ENCODE measurements around the gene ECE1.

DNA sequence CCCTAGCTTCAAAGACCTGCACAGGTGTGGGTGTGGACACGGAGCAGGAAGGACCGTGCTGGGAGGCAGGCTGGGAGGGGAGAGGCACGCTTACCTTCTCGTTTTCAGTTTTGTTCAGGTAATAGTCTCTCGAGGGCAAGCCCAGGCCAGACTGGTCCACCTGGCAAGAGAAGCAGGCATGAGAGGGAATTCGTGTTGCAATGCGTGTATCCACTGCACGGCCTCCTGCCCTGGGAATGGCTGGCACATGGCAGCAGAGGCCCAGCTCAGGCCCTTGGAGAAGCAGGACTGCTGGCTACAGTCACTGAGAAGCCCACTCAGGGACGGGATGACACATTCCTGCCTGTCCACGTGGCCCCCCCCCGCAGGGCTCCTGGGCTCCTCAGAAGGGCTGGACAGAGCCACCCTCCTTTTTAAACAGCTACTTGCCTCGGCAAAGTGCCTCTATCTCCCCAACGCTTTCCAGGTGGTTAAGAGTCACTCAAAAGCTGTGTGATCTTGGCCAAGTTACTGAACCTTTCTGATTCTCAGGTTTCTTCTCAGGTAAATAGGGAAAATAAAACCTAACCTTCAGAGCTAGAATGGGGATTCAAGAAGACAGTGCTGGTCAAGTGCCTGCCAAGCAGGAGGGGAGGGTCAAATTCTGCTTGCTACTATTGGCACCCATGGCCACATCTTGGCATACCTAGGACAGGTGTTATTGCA lies 32.7 kb downstream of the ECE1 start:
- TF ChIP-seq SIN3A (IDR thresholded peaks at IDR 0.05; ENCODE audit: borderline replicate concordance in 2 of 2, control insufficient read depth in 1 of 2, low read depth in 2 of 2, low read length in 2 of 2) (no peak), ZNF253 (CRISPR knock-in tag; conservative IDR thresholded peaks at IDR 0.05) (no peak), L3MBTL2 (IDR thresholded peaks at IDR 0.05) (no peak), NR2F6 (CRISPR knock-in tag; IDR thresholded peaks at IDR 0.05) (no peak), ZNF354B (CRISPR knock-in tag; IDR thresholded peaks at IDR 0.05) (no peak)
- TF ChIP-seq, protein P1, sequence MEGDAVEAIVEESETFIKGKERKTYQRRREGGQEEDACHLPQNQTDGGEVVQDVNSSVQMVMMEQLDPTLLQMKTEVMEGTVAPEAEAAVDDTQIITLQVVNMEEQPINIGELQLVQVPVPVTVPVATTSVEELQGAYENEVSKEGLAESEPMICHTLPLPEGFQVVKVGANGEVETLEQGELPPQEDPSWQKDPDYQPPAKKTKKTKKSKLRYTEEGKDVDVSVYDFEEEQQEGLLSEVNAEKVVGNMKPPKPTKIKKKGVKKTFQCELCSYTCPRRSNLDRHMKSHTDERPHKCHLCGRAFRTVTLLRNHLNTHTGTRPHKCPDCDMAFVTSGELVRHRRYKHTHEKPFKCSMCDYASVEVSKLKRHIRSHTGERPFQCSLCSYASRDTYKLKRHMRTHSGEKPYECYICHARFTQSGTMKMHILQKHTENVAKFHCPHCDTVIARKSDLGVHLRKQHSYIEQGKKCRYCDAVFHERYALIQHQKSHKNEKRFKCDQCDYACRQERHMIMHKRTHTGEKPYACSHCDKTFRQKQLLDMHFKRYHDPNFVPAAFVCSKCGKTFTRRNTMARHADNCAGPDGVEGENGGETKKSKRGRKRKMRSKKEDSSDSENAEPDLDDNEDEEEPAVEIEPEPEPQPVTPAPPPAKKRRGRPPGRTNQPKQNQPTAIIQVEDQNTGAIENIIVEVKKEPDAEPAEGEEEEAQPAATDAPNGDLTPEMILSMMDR (IDR thresholded peaks at IDR 0.05 in 2 of 3, conservative IDR thresholded peaks at IDR 0.05 in 1 of 3; ENCODE audit: insufficient read depth in 2 of 3, low read depth in 1 of 3, low read length in 3 of 3), result no peak
- TF ChIP-seq, protein P2, sequence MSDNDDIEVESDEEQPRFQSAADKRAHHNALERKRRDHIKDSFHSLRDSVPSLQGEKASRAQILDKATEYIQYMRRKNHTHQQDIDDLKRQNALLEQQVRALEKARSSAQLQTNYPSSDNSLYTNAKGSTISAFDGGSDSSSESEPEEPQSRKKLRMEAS (CRISPR knock-in tag; IDR thresholded peaks at IDR 0.05), result peak; percentile 16; the same call in 1 of the 2 replicates
- TF ChIP-seq, protein P3, sequence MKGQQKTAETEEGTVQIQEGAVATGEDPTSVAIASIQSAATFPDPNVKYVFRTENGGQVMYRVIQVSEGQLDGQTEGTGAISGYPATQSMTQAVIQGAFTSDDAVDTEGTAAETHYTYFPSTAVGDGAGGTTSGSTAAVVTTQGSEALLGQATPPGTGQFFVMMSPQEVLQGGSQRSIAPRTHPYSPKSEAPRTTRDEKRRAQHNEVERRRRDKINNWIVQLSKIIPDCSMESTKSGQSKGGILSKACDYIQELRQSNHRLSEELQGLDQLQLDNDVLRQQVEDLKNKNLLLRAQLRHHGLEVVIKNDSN (CRISPR knock-in tag; IDR thresholded peaks at IDR 0.05), result no peak
